Stimulated activated CD4-positive, alpha-beta T cell treated with anti-CD3 and anti-CD28 coated beads, Interleukin-1b, Interleukin-23, amount 100 ng/mL, for 24 hours (primary cell): ENCODE measurements around the gene ARHGAP42.

Experiments
- DNase-seq, 4 experiments: peaks; one replicate each; pipeline ENCODE4 v3.0.0-alpha.2; 2020; ENCODE audit warnings: low read depth in 4 of 4, low spot score in 1 of 4

Gene ARHGAP42

DNA sequence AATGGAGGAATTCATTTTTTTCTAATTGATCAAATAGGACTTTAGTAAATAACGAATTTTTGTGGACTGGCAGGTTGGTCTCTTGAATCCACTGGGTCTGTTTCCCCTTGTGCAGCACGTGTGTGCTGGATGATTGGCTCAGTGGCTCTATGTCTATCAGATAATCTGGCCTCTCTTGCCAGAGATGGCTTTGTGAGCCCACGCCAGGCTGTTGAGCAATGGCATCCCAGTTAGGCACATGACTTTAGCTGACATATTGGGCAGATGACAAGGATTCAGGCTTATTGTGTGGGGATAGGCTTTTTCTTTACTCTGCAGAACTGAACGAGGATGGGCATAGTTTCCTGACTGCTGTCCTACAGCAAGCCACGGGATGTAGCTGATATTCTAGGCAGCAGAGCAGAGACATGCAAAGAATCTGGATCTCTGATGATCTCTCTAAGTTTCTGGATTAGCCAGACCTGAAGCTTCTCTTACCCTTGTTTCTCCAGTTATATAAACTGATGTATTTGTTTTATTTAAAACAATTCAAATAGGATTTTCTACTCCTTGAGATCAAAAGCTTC is 144.9 kb downstream of the ARHGAP42 start:
- DNase-seq: no peak

DNA sequence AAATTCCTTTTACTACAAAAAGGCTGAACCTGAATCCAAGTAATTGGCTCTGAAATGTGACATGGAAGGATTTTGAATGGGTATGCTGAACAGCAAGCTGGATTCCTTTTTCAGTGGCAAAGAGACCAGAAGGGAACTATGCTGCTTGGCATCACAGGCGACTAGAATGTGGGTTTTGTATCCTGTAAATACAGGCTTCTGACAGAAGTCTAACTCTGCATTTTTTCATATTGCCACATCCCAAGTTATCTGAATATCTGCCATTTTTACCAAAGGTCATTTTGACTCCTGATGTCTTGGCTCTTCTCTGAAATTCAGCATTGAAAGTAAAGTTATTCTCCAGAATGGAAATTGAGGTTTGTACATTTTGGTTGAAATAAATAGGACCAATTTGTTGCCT is 145.7 kb downstream of the ARHGAP42 start:
- no peak for DNase-seq

DNA sequence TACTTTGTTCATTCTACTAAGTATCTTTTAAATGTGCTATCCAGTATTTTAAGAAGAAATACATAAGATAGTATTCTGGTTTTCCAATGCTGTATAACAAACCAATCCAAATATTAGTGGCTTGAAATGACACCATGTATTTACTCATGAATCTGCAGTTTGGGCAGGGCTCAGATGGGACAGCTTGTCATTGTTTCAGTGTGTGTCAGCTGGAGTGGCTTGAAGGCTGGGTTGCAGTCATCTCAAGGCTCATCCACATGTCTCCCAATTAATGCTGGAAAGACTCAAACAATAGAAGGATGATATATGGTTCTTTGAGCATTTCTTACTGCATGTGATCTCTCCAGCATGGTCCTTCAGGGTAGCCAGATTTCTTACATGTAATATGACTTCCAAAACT is 146.2 kb downstream of the ARHGAP42 start:
- no peak for DNase-seq

DNA sequence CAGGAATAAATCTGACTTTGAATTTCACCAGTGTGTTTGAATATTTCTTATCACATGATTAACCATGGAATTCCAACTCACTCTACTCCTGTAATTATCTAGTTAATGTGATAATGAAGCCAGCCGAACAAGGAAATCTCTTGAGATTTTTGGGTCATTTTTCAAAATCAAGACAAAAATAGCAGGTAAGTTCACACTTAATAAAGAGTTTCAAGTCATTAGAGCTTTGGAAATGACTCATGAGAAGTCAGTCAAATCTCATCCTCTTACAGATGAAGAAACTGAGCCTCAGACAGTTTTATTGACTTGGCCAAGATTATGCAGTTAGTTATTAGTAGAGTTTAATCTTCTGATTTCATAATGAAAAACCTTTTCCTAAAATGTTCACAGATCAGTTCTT is 148.8 kb downstream of the ARHGAP42 start:
- no peak for DNase-seq

DNA sequence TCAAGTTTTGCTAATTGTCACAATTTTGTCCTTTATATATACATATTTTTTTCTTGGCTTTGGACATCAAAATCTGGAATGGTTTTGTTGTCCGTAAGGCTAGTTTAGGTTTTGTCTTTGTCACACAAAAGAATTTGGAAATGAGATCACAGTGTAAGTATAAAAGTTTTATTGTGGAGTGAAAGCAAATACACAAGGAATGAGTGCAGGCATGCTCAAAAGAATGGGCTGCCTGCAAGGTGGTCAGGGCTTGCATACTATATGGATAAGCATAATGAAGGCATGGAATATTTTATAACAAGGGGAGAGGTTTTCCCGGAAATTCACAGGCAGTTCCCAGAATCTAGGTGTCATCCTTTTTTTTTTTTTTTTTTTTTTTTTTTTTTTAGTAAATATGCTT is 150.2 kb downstream of the ARHGAP42 start:
- no peak for DNase-seq

DNA sequence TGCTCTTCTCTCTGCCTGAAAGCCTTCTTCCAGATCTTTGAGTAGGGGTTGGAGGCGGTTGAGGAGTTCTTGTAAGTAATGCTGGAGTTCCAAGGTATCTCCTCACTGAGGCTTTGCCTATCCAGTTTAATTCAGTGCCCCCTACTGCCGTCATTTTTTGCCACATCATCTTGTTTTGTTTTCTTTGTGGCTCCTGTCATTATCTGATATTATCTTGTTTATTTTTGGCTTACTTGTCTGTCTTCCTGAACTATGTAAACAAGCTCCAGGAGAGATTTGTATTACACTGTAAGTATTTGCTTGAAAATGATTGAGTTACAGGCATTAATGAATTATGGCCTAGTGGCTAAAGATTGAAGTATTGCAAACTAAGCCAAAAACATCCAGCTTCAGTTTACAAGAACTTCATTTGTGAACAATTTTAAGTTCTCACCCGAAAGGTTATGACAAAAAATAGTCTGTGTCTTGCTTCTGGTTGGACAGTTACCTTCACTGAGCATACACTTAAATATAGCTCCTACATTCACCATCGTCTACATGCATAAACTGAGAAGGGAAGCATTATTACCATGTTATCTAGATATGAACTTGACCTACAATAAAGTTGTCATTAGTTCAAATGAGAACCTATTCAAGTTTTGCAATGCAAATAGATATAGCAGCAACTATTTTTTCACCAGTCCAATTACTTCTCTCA is 154.8 kb downstream of the ARHGAP42 start:
- DNase-seq: no peak

DNA sequence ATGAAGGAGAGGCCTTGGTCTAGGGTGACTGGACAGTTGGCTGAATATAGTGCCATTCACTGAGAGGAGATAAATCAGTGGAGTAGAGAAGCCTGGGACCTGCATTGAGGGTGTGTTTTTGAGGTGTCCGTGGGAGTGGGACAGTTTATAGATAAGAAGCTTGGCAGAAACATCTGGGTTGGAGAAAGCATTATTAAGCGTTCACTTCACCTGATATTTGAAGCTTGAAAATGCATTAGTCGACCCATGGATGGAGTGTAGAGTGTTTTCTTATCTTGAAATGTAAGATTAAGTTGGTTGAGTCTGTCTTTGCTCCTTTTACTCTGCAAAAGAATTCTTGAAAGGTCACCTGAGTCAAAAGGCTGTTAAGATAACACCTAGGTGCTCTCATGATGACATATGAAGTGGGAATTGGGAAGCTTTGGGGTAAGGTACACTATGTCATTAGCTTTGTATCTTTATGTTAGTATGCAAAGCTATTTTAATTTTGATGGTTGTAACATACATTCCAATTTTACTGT is 160.7 kb downstream of the ARHGAP42 start:
- DNase-seq: no peak

DNA sequence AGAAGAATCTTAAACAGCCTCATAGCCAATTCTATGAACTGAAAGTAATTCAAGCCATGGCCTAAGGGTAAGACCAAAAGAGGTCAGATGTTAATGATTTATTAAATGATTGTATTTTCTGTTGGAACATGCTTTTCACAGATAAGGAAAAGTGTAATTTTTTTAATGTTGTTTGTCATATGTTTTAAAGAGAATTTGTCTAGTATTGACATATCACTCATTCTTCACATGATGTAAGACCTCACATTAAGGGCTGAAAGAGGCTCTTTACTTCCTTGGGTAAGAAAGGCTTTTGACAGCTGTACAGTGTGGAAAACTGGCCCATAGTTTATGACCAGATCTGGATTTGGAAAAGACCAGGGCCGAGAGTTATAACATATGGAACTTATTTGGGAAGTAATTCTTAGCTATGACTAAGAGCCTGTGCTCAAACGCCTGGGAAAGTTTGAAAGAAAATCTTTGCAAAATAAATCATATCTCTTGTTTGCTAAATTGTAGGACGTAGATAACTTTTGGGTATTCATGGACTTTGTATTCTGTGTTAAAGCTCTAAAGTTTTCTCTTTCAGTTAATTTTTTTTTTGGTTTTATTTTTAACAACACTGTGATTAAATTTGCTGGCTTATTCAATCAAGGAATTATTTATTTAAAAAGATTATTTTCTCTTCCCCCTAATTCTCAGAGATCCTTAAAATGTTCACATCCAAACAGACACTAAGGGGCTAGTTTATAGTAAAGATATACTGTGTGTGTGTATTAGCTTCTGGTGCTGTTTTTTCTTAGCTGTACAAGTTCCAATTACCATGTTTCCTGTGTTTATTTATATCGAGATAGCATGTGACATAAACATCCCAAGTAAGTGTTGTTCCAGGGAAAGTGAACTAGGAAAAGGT is 162.2 kb downstream of the ARHGAP42 start:
- DNase-seq: no peak

DNA sequence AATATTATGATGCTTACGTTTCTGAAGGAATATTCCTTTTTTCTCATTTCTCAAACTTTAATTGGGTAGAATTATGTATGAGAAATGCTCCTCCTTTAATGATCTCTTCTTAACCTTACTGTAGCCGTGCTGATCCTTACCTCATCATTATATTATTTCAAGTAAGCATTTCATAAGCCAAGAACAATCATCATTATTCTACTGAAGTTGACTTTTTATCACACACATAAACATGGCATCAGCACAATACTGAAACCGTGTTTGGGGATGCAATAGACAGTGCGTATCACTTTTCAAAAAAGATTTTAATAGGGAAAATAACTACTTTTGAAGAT is 162.8 kb downstream of the ARHGAP42 start:
- no peak for DNase-seq

DNA sequence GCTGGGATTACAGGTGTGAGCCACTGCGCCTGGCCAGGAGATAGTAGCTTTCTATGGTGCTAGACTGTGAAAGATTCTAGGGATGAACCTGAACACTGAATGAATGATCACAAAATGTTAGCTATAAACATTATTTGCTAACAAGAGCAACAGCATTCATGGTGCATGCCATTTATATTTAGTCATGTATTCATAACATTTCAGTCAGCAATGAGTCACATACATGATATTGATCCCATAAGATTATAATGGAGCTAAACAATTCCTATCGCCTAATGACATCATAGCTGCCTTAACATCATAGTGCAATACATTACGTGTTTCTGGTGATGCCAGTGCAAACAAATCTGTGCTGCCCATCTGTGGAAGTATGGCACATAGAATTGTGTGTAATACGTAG is 164.1 kb downstream of the ARHGAP42 start:
- DNase-seq: no peak

DNA sequence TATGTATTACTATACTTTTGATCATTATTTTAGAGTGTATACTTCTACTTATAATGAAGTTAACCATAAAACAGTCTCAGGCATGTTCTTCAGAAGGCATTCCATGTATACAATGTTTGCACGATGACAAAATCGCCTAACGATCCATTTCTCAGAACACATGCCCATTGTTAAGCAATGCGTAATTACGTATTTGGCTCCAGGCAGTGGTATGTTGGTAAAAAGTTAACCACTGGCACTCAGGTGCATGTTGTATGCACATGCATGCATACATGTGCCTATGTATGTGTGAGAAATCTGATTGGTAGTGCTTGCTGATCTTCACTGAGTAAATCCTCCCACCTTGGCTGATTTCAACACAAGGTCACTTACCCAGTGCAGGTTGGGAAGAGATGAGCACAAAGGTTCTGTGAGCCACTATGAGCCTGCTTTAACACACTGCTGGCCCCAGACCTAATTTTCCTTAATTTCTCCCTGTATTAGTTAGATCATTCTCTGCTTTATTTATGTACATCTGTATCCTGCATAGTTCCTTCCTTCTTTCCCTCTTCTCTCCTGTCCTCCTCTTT is 164.6 kb downstream of the ARHGAP42 start:
- DNase-seq: no peak

DNA sequence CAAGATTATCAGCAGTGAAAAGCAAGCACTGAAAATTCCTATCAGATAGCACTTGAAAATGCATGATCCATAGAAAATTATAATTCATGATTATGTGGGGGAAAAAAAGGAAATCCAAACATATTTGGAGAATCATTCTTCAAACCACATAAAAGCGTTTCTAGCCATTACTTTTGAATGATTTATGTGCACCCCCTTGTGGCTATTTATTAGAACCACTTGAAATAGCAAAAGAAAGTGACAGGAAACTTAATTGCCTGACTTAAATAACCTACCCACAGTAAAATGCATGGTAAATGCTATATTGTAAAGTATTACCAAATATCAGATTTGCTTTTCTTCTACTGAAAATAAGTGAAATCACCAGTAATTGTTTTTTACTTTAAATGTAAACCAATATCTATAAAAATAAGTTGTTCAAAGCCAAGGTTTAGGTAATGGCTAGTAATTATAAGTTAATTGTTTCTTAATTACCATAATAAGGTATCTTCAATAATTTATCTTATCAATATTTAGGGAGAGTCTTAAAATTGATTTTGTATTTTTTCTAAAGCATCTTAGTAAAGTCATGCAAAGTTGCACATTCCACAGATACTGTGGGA is 168.5 kb downstream of the ARHGAP42 start:
- DNase-seq: no peak

DNA sequence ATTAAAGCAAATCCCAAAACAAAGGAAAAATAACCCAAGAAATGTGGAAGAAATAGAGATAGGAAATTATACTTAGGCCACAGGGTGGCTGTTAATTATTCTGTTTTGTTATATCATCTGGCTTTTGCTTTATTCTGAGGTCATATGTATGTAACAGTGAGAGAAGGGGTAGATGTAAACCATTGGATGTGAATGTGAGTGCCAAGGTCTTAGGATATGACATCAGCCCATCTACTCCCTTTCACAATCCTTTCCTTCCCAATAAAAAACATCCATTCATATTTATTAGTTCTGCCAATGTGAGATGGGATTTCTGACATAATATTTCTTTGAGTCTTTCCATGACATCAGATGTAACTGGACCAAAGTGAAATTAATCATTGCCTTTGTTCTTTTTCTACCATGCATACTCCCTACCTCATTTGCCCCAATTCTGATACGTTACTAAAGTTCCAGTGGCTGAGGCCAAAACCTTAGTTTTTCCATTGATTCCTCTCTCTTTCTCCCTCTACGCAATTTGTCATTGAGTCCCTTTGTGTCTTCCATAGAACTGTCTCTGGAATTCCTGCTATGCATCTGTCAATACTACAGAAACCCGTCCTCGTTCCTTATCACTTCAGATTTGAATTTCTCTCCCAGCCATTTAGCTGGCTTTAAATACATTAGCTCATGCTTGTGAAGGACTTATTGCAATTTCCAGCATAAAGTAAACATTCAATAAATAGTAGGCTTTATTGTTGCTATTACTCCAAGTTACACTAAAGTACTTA is 170.3 kb downstream of the ARHGAP42 start:
- DNase-seq: no peak

DNA sequence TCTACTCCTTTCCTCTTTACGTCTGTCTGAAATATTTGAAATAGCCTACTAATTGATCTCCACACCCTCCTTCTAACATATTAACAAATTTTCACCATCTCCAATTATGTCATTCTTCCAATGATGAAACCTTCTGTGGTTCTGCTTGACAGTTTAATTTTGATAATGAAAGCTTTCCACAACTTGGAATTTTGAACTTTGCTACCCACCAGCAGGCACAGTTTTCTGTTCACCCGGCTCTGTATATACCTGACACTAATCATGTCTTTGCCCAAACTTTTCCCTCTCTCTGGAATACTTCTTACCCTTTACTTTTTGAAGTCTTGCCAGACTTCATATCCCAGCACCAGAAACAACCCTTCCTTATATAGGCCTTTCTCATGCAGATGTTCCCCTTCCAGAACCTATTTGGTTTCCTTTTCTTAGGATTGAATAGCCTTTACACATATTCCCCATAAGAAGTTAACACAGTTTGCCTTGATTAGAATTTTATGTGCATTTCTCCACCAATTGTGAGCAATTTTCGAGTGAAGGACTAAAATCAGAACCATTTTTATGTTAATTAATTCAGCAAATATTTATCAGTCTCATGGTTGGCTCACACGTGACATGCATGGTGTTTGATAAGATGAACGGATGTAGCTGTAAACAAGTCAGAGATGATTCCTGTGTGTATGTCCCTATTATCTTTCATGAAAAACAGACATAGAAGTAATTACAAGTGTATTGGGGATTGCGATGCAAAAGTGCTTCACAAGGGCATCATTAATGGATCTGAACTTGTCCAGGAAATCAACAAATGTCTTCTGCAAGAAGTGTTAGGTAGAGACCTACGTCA is 173.4 kb downstream of the ARHGAP42 start:
- DNase-seq: no peak

DNA sequence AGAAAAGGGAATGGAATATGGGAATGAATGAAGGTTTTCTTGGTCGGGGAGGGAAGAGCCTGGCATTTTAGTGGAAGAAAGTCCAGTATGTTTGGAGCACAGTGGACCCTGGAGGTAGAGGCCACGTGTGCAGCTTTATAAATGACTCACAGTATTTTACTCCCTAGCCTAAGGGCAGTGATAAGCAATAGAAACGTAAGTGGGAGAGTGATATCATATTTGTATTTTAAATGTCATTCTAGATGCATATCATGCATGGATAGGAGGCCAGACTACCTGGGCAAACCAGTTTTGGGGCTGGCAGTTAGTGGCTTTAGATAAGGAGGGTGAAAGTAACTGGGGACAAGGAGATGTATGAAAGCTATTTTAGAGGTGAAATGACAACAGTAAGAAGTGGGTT is 174.1 kb downstream of the ARHGAP42 start:
- no peak for DNase-seq

DNA sequence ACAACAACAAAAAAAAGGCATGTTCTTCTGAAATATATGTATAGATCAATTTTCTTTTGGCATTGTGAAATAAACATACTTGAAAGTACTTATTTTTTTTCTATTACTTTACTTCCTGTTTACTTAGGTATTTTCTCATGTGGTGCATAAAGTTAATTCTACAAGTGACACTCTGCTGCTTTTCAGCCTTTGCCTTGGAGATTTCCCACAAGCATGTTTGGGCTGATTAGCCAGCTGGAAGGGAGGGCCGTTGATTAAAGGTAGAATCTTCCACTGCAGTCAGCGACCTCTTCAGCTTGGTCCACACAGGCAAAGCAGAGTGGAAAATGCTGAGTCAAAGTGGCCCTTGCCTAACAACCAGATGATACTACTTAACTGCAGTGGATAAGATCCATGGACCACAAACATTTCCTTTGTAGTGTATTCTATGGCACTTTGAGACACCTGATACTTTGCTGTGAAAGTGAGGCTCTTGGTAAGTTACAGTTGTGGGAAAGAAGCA is 176.0 kb downstream of the ARHGAP42 start:
- DNase-seq: no peak

DNA sequence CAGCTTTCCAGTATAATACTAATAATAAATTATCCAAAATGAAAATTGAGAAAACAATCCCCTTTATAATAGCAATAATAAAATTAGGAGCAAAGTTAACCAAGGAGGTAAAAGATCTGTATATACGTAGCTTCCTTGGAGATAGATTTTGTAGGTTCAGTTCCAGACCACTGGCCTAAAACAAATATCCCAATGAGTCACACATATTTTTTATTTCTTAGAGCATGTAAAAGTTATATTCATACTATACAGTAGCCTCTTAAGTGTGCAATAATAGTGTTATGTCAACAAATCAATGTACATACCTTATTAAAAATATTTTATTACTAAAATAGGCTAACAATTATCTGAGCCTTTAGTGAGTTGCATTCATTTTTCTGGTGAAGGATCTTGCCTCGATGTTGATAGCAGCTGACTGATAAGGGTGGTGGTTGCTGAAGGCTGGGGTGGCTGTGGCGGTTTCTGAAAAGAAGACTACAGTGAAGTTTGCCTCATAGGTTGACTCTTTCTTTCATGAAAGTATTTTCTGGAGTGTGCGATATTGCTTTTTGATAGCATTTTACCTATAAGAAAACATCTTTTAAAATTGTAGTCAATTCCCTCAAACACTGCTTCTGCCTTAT is 178.5 kb downstream of the ARHGAP42 start:
- no peak for DNase-seq

DNA sequence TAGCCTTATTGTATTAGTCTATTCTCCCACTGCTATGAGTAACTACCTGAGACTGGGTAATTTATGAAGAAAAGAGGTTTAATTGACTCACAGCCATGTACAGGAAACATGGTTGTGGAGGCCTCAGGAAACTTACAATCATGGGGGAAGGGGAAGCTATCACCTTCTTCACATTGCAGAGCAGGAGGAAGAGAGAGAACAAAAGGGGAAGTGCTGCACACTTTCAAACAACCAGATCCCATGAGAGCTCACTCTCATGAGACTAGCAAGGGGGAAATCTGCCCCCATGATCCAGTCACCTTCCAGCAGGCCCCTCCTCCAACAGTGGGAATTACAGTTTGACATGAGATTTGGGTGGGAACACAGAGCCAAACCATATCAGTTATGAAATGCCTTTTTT is 179.4 kb downstream of the ARHGAP42 start:
- no peak for DNase-seq

DNA sequence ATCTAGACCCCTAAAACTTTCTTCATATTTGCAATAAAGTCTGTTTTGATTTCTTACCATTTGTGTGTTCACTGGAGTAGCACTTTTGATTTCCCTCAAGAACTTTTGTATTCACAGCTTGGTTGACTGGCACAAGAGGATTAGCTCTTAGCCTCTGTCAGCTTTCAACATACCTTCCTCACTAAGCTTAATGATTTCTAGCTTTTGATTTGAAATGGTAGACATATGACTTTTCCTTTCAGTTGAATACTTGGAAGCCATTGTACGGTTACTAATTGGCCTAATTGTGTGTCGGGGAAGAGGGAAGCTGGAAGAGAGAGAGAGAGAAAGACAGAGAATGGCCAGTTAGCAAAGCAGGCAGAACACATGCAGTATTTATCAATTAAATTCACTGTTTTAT is 180.5 kb downstream of the ARHGAP42 start:
- no peak for DNase-seq
